NCI-H774 (cell line): Measurements from ENCODE around the gene DNPEP.
"Not testable (repeated sequence)": the region's sequence is repeated elsewhere in the genome, so short reads cannot be mapped to it uniquely, and the experiment has no call there.

ENCODE experiments used
- DNase-seq: peaks from one replicate; lab custom pipeline; 2025; lab: John Stamatoyannopoulos, UW

The DNPEP gene

GRCh38 chr2:219400562-219400961 is 12.8 kb upstream of the DNPEP start:
- DNase-seq: no peak

- no peak for DNase-seq
Observed at GRCh38 chr2:219399716-219400478, 12.2 kb upstream of the DNPEP start.

GRCh38 chr2:219398721-219399363 is 11.1 kb upstream of the DNPEP start:
- peak; percentile 81 for DNase-seq

GRCh38 chr2:219396863-219397457 is 9.2 kb upstream of the DNPEP start:
- DNase-seq: no peak

- no peak for DNase-seq
Observed at GRCh38 chr2:219395609-219396008, 7.9 kb upstream of the DNPEP start.

GRCh38 chr2:219395056-219395455 is 7.3 kb upstream of the DNPEP start:
- not testable (repeated sequence) for DNase-seq

GRCh38 chr2:219392754-219393153 is 5.0 kb upstream of the DNPEP start:
- no peak for DNase-seq

- no peak for DNase-seq
Observed at GRCh38 chr2:219388907-219389156, 1.1 kb upstream of the DNPEP start.

- DNase-seq: peak; percentile 94
Observed at GRCh38 chr2:219388121-219388906, 602 bp upstream of the DNPEP start.

GRCh38 chr2:219386532-219387280 is 1.0 kb downstream of the DNPEP start:
- DNase-seq: no peak

- no peak for DNase-seq
Observed at GRCh38 chr2:219385958-219386520, 1.7 kb downstream of the DNPEP start.

GRCh38 chr2:219384859-219385258 is 2.9 kb downstream of the DNPEP start:
- no peak for DNase-seq

GRCh38 chr2:219384083-219384713 is 3.5 kb downstream of the DNPEP start:
- no peak for DNase-seq

- no peak for DNase-seq
Observed at GRCh38 chr2:219381448-219381847, 6.3 kb downstream of the DNPEP start.

GRCh38 chr2:219380926-219381325 is 6.8 kb downstream of the DNPEP start:
- DNase-seq: no peak

- DNase-seq: no peak
Observed at GRCh38 chr2:219378163-219378851, 9.4 kb downstream of the DNPEP start.

- DNase-seq: peak; percentile 35
Observed at GRCh38 chr2:219369447-219369861, 18.3 kb downstream of the DNPEP start.

- DNase-seq: no peak
Observed at GRCh38 chr2:219368690-219369191, 19.0 kb downstream of the DNPEP start.

GRCh38 chr2:219362524-219363164 is 25.1 kb downstream of the DNPEP start:
- no peak for DNase-seq

GRCh38 chr2:219362072-219362471 is 25.6 kb downstream of the DNPEP start:
- no peak for DNase-seq
